H1 (cell line): Measurements from ENCODE around the gene ADCY5. TPM values are rescaled to one million over a fixed set of nuclear protein-coding genes. Genes with fewer than 3 reads are reported as not detected.

Source experiments
- CTCF ChIA-PET: fragments of 300-600 bp; sonication (Branson Sonifier 250); formaldehyde crosslinking; loops from one replicate; lab custom pipeline; 2021; ENCODE audit not compliant: partially characterized antibody; lab: Charles Lee
- POLR2A ChIA-PET: fragments of 300-600 bp; sonication (Branson Sonifier 250); formaldehyde crosslinking; loops from one replicate; lab custom pipeline; 2021; ENCODE audit warnings: inconsistent platforms; ENCODE audit not compliant: partially characterized antibody; lab: Charles Lee
- DNase-seq, 2 experiments: peaks; one replicate each; pipeline versions ENCODE4 v3.0.0 to v3.0.0-alpha.2; 2010 to 2022; ENCODE audit warnings: low spot score in 2 of 2, low read depth in 1 of 2, mixed read lengths in 1 of 2
- FAIRE-seq: peaks from 2 replicates; lab custom pipeline; 2011; peaks lifted over from hg19 to GRCh38; lab: Jason Lieb, UNC
- H2AFZ ChIP-seq: 2 replicates; pipeline ENCODE4 v1.8.1; 2012; ENCODE audit warnings: low read length, inconsistent platforms
- H2AK5ac ChIP-seq: 2 replicates; pipeline ENCODE4 v1.6.1; 2013; ENCODE audit warnings: low read depth, low read length
- H2BK120ac ChIP-seq: replicated peaks from 2 replicates; pipeline ENCODE3; 2013; ENCODE audit warnings: low read depth, low read length, inconsistent platforms
- H2BK12ac ChIP-seq: 2 replicates; pipeline ENCODE4 v1.6.1; 2013; ENCODE audit warnings: low read depth, low read length
- H2BK15ac ChIP-seq: 2 replicates; pipeline ENCODE4 v1.6.1; 2013; ENCODE audit warnings: low read length
- H2BK20ac ChIP-seq: 2 replicates; pipeline ENCODE4 v1.6.1; 2013; ENCODE audit warnings: low read length
- H2BK5ac ChIP-seq: 2 replicates; pipeline ENCODE4 v1.6.1; 2013; ENCODE audit warnings: low read depth, low read length
- H3K14ac ChIP-seq: 2 replicates; pipeline ENCODE4 v1.6.1; 2013; ENCODE audit warnings: inconsistent platforms; ENCODE audit not compliant: insufficient read length
- H3K18ac ChIP-seq: 2 replicates; pipeline ENCODE4 v1.6.1; 2013; ENCODE audit warnings: low read length; ENCODE audit errors: extremely low read depth
- H3K23ac ChIP-seq: 2 replicates; pipeline ENCODE4 v1.6.1; 2013; ENCODE audit warnings: inconsistent platforms; ENCODE audit not compliant: insufficient read length
- H3K23me2 ChIP-seq: 2 replicates; pipeline ENCODE4 v1.6.1; 2013; ENCODE audit warnings: low read depth, low read length
- H3K27ac ChIP-seq: 2 replicates; pipeline ENCODE4 v1.6.1; 2011; ENCODE audit warnings: low read depth, low read length, inconsistent platforms
- H3K27me3 ChIP-seq, 4 experiments: replicated peaks in 1 of 4; 1 replicate in 1 of 4; 2 replicates in 3 of 4; pipeline versions ENCODE4 v1.6.1 to v1.8.1; 2011 to 2013; ENCODE audit warnings: low read length in 3 of 4, mild to moderate bottlenecking in 3 of 4, inconsistent platforms in 2 of 4, mixed read lengths in 2 of 4, moderate library complexity in 1 of 4; ENCODE audit not compliant: control insufficient read depth in 3 of 4, insufficient read depth in 3 of 4; ENCODE audit errors: extremely low read depth in 1 of 4
- H3K36me3 ChIP-seq, 4 experiments: 2 replicates each; pipeline versions ENCODE4 v1.6.1 to v1.8.1; 2011 to 2013; ENCODE audit warnings: mild to moderate bottlenecking in 4 of 4, low read length in 3 of 4, moderate library complexity in 2 of 4, control low read depth in 1 of 4, inconsistent platforms in 1 of 4; ENCODE audit not compliant: insufficient read depth in 4 of 4, control insufficient read depth in 2 of 4
- H3K4ac ChIP-seq: replicated peaks from 2 replicates; pipeline ENCODE3; 2013; ENCODE audit warnings: low read length, low read depth, mixed read lengths, inconsistent platforms; ENCODE audit not compliant: insufficient read length
- H3K4me1 ChIP-seq, 4 experiments: replicated peaks in 1 of 4; 1 replicate in 1 of 4; 2 replicates in 3 of 4; pipeline versions ENCODE4 v1.6.1 to v1.8.1; 2011 to 2013; ENCODE audit warnings: low read length in 3 of 4, inconsistent platforms in 2 of 4, mixed read lengths in 1 of 4; ENCODE audit not compliant: insufficient read depth in 4 of 4, control insufficient read depth in 3 of 4
- H3K4me2 ChIP-seq, 2 experiments: 2 replicates each; pipeline versions ENCODE4 v1.6.1 to v1.8.1; 2011 to 2013; ENCODE audit warnings: low read depth in 2 of 2, low read length in 2 of 2, control low read depth in 1 of 2, inconsistent platforms in 1 of 2, mild to moderate bottlenecking in 1 of 2; ENCODE audit not compliant: insufficient read depth in 1 of 2
- H3K4me3 ChIP-seq, 4 experiments: fragments of 200-600, 300-600 bp in 1 of 4; sonication (generic), shearing (Covaris generic), sonication (Bioruptor Twin) in 1 of 4; 2 replicates each; pipeline versions ENCODE4 v1.5.1 to v1.8.1; 2011 to 2016; ENCODE audit warnings: low read length in 4 of 4, low read depth in 3 of 4, control low read depth in 2 of 4, inconsistent platforms in 2 of 4, mild to moderate bottlenecking in 2 of 4, mixed read lengths in 1 of 4, moderate library complexity in 1 of 4; ENCODE audit not compliant: insufficient read depth in 2 of 4; ENCODE audit errors: extremely low read depth in 1 of 4
- H3K56ac ChIP-seq: replicated peaks from 2 replicates; pipeline ENCODE3; 2013; ENCODE audit warnings: low read depth, mild to moderate bottlenecking, mixed read lengths, low read length, inconsistent platforms; ENCODE audit not compliant: insufficient read length
- H3K79me1 ChIP-seq: 2 replicates; pipeline ENCODE4 v1.6.1; 2013; ENCODE audit warnings: low read depth, low read length, control low read depth
- H3K79me2 ChIP-seq, 2 experiments: 2 replicates each; pipeline versions ENCODE4 v1.6.1 to v1.8.1; 2012 to 2013; ENCODE audit warnings: low read length in 2 of 2, mild to moderate bottlenecking in 2 of 2, inconsistent platforms in 1 of 2; ENCODE audit not compliant: insufficient read depth in 2 of 2, control insufficient read depth in 1 of 2
- H3K9ac ChIP-seq, 4 experiments: replicated peaks in 1 of 4; 1 replicate in 1 of 4; 2 replicates in 3 of 4; pipeline versions ENCODE4 v1.6.1 to v1.8.1; 2011 to 2013; ENCODE audit warnings: low read depth in 3 of 4, low read length in 3 of 4, control low read depth in 2 of 4, mild to moderate bottlenecking in 2 of 4, moderate library complexity in 2 of 4, inconsistent platforms in 1 of 4; ENCODE audit errors: extremely low read depth in 1 of 4
- H3K9me3 ChIP-seq, 2 experiments: 2 replicates each; pipeline versions ENCODE4 v1.6.1 to v1.8.1; 2012 to 2013; ENCODE audit warnings: mild to moderate bottlenecking in 2 of 2, moderate library complexity in 2 of 2, control low read depth in 1 of 2, inconsistent platforms in 1 of 2, low read depth in 1 of 2, low read length in 1 of 2, mixed read lengths in 1 of 2; ENCODE audit not compliant: insufficient read depth in 2 of 2
- H4K20me1 ChIP-seq, 2 experiments: replicated peaks in 1 of 2; 2 replicates each; pipeline versions ENCODE3 to v1.8.1; 2011 to 2013; ENCODE audit warnings: inconsistent platforms in 2 of 2, low read length in 2 of 2, mild to moderate bottlenecking in 1 of 2; ENCODE audit not compliant: insufficient read depth in 2 of 2, control insufficient read depth in 1 of 2
- H4K5ac ChIP-seq: 2 replicates; pipeline ENCODE4 v1.6.1; 2013; ENCODE audit warnings: low read length, low read depth, mixed read lengths, inconsistent platforms; ENCODE audit not compliant: insufficient read length
- H4K8ac ChIP-seq: 2 replicates; pipeline ENCODE4 v1.8.0; 2013; ENCODE audit warnings: mild to moderate bottlenecking, moderate library complexity, low read length, inconsistent platforms; ENCODE audit not compliant: insufficient read depth; ENCODE audit errors: extremely low read depth
- H4K91ac ChIP-seq: replicated peaks from 2 replicates; pipeline ENCODE3; 2013; ENCODE audit warnings: low read length, mixed read lengths, inconsistent platforms; ENCODE audit not compliant: insufficient read length
- ASH2L ChIP-seq: fragments of 200-600, 300-600 bp; sonication (generic); IDR thresholded peaks from one replicate; pipeline ENCODE4 v1.7.1; 2017; ENCODE audit warnings: low read length
- CHD1 ChIP-seq: IDR thresholded peaks from 2 replicates; pipeline ENCODE4 v1.6.1; 2012; ENCODE audit warnings: low read depth, low read length, improper control_type of control experiment
- CHD2 ChIP-seq: IDR thresholded peaks from 2 replicates; pipeline ENCODE4 v1.6.1; 2012; ENCODE audit warnings: low read length, improper control_type of control experiment
- CREB1 ChIP-seq: IDR thresholded peaks from 2 replicates; pipeline ENCODE4 v1.6.1; 2012; ENCODE audit warnings: inconsistent platforms
- EGR1 ChIP-seq: IDR thresholded peaks from 2 replicates; pipeline ENCODE4 v1.6.1; 2011; ENCODE audit warnings: low read depth, low read length, borderline replicate concordance
- GABPA ChIP-seq: IDR thresholded peaks from 2 replicates; pipeline ENCODE4 v1.6.1; 2011; ENCODE audit warnings: mild to moderate bottlenecking, low read length, moderate library complexity, borderline replicate concordance; ENCODE audit not compliant: insufficient read depth
- HDAC2 ChIP-seq, 2 experiments: fragments of 300-600 bp in 1 of 2; sonication (generic) in 1 of 2; IDR thresholded peaks; 2 replicates each; pipeline ENCODE4 v1.6.1; 2011 to 2012; ENCODE audit warnings: low read depth in 2 of 2, low read length in 2 of 2, mild to moderate bottlenecking in 2 of 2, moderate library complexity in 2 of 2, borderline replicate concordance in 1 of 2, inconsistent platforms in 1 of 2
- HDAC6 ChIP-seq: IDR thresholded peaks from one replicate; pipeline ENCODE4 v1.7.1; 2012; ENCODE audit warnings: low read depth, mild to moderate bottlenecking, inconsistent platforms, low read length, moderate library complexity
- KDM5A ChIP-seq: fragments of 200-600 bp; IDR thresholded peaks from 2 replicates; pipeline ENCODE4 v1.7.1; 2012; ENCODE audit warnings: mild to moderate bottlenecking, low read length, inconsistent platforms, mixed read lengths
- NRF1 ChIP-seq: IDR thresholded peaks from 2 replicates; pipeline ENCODE4 v1.6.1; 2011; ENCODE audit warnings: mild to moderate bottlenecking, low read depth, low read length, improper control_type of control experiment
- PHF8 ChIP-seq: fragments of 200-600 bp; sonication (generic); conservative IDR thresholded peaks from 2 replicates; pipeline ENCODE4 v1.7.1; 2012; ENCODE audit warnings: low read depth, mild to moderate bottlenecking, inconsistent platforms, low read length, moderate library complexity
- POU5F1 ChIP-seq: IDR thresholded peaks from 2 replicates; pipeline ENCODE4 v1.6.1; 2011; ENCODE audit warnings: low read depth, mild to moderate bottlenecking, low read length, moderate library complexity
- RFX5 ChIP-seq: IDR thresholded peaks from 2 replicates; pipeline ENCODE4 v1.6.1; 2011; ENCODE audit warnings: low read depth, low read length, improper control_type of control experiment, borderline replicate concordance
- RXRA ChIP-seq: IDR thresholded peaks from 2 replicates; pipeline ENCODE4 v1.6.1; 2011; ENCODE audit warnings: low read depth, mild to moderate bottlenecking, low read length, moderate library complexity; ENCODE audit not compliant: insufficient read depth
- SP4 ChIP-seq: IDR thresholded peaks from 2 replicates; pipeline ENCODE4 v1.6.1; 2012; ENCODE audit warnings: low read length, inconsistent platforms
- TCF12 ChIP-seq: IDR thresholded peaks from 2 replicates; pipeline ENCODE4 v1.6.1; 2011; ENCODE audit warnings: low read depth, mild to moderate bottlenecking, low read length
- WGBS, 2 experiments: shearing (Covaris generic) in 1 of 2; methylation state at CpG; one replicate each; pipeline versions ENCODE4 v1.1.6 to v1.1.7; 2013 to 2015; ENCODE audit warnings: low lambda C conversion rate in 2 of 2, mixed read lengths in 2 of 2, inconsistent platforms in 1 of 2, low coverage in 1 of 2, missing lambda C conversion rate in 1 of 2; ENCODE audit not compliant: insufficient replicate concordance in 2 of 2, insufficient coverage in 1 of 2, insufficient read length in 1 of 2; ENCODE audit errors: extremely low coverage in 1 of 2, missing lambda C conversion rate in 1 of 2; 5-methylcytosine and 5-hydroxymethylcytosine counted together
- polyA plus RNA-seq, 7 experiments: library from polyadenylated mRNA; depleted of rRNA in 3 of 7; stranded (reverse) in 5 of 7; unstranded in 2 of 7; fragments of >200 nt in 5 of 7; fragments of 200-250 nt in 2 of 7; gene quantifications; 1 replicate in 5 of 7; 2 replicates in 1 of 7; 4 replicates in 1 of 7; pipeline versions ENCODE4 v1.2.1 to v1.2.3, GENCODE V29; 2011 to 2013; ENCODE audit warnings: missing spikeins in 2 of 7, mixed read lengths in 2 of 7
- total RNA-seq: library from RNA; stranded (reverse); fragmentation: NEBNext Ultra II Directional; extraction: Animal tissue kit (Norgen Biotek cat#: 25700); gene quantifications from 2 replicates; pipeline ENCODE4 v1.2.1, GENCODE V29; 2021

Gene ADCY5
- total and polyA plus RNA-seq, 2 of the 8 experiments (the other 6 are each of a cell fraction or from before 2014, with no cell fraction given): 18.9 to 40.8 TPM

DNA sequence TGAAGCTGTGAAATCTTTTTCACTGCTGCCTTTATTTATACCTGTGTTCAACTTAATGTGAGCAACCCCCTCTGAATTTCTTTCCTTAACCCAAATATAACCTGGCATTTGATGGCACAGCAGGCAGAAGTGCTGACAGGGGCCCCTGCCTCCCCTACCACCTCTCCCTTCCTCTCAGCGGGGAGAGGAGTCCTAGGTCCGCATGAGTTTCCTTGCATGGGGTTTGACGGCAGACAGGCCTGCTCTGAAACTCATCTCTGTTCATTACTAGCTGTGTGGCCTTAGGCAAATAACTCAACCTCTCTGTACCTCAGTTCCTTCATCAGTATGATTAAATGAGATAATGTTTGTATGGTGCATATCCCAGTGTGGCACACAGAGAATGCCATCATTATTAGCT is 167.5 kb downstream of the ADCY5 start:
- no peak overlapping the region for H3K4me2 ChIP-seq
- no peaks in the 10 kb centered on the region for H3K9me3 ChIP-seq
- H3K4ac ChIP-seq: no peak overlapping the region
- no peak overlapping the region for H3K23ac ChIP-seq
- H3K23me2 ChIP-seq: no peaks in the 10 kb centered on the region
- ChIA-PET CTCF (interaction anchor here (0.5 to 4.0 kb wide), 12 partner anchors 10 to 415 kb away, joined by 3 to 15 read pairs (median 4); partner anchors contain the start of gene SEC22A), POLR2A (interaction anchor here (0.8 to 2.8 kb wide), 7 partner anchors 9 to 41 kb away, joined by 3 to 11 read pairs (median 4); no protein-coding TSS in a partner anchor)
- WGBS, 2 experiments: 90% methylated on average over 3 of the region's 3 CpGs; no CpG with 5 or more reads in 1 of the 2 experiments
- H3K36me3 ChIP-seq: peaks cover 2 to 24% (median 11%) of the 10 kb centered on the region in 4 experiments; a peak in 5 of 8 replicates
- no peak overlapping the region for H3K4me3 ChIP-seq
- no peak overlapping the region for H2BK5ac ChIP-seq
- FAIRE-seq (no peak), DNase-seq (no peak)
- no peak overlapping the region for H3K27ac ChIP-seq
- no peak overlapping the region for H3K14ac ChIP-seq
- H4K8ac ChIP-seq: no peak overlapping the region
- H3K4me1 ChIP-seq: peaks cover 0 to 10% (median 3%) of the 10 kb centered on the region in 4 experiments; a peak in 5 of 7 replicates
- no peak overlapping the region for H3K18ac ChIP-seq
- H2BK12ac ChIP-seq: no peak overlapping the region
- no peak overlapping the region for H2AK5ac ChIP-seq
- H3K79me2 ChIP-seq: no peaks in the 10 kb centered on the region
- no peaks in the 10 kb centered on the region for H3K79me1 ChIP-seq
- no peak overlapping the region for H2BK20ac ChIP-seq
- no peak overlapping the region for H2AFZ ChIP-seq
- H3K27me3 ChIP-seq: no peaks in the 10 kb centered on the region
- H3K9ac ChIP-seq: no peak overlapping the region
- H2BK15ac ChIP-seq: no peak overlapping the region
- no peak overlapping the region for H2BK120ac ChIP-seq
- H4K91ac ChIP-seq: no peak overlapping the region
- no peak overlapping the region for H4K5ac ChIP-seq
- peaks cover 2 to 13% of the 10 kb centered on the region in 2 experiments for H4K20me1 ChIP-seq
- H3K56ac ChIP-seq: no peak overlapping the region
- no peak for TF ChIP-seq POU5F1
- no peak for TF ChIP-seq HDAC2 (IDR thresholded peaks at IDR 0.05; ENCODE audit: borderline replicate concordance in 1 of 2, low read depth in 2 of 2, low read length in 2 of 2)
- TF ChIP-seq SP4: no peak
- no peak for TF ChIP-seq RXRA
- TF ChIP-seq NRF1: no peak
- no peak for TF ChIP-seq KDM5A
- TF ChIP-seq CHD2: no peak
- TF ChIP-seq HDAC6: no peak
- no peak for TF ChIP-seq CREB1
- no peak for TF ChIP-seq TCF12
- TF ChIP-seq ASH2L: no peak
- no peak for TF ChIP-seq GABPA
- no peak for TF ChIP-seq EGR1
- no peak for TF ChIP-seq CHD1
- no peak for TF ChIP-seq PHF8
- TF ChIP-seq RFX5: no peak
